ENCODE data around the gene UCN. TPM values are rescaled to one million over a fixed set of nuclear protein-coding genes. Genes with fewer than 3 reads are reported as not detected.
"Not testable (repeated sequence)": the region's sequence is repeated elsewhere in the genome, so short reads cannot be mapped to it uniquely, and the experiment has no call there.

Gene UCN
- polyA plus RNA-seq, 1 experiment = 0.17 TPM

GRCh38 chr2:27353762-27354596 lies 45.7 kb upstream of the UCN start:
- Histone ChIP-seq H3K36me3 (ENCODE audit: control insufficient read depth, insufficient read depth, low read length) (no peaks in the 10 kb centered on the region), H3K27me3 (ENCODE audit: control insufficient read depth, insufficient read depth, low read length) (no peaks in the 10 kb centered on the region), H3K4me3 (ENCODE audit: low read depth, low read length) (no peak overlapping the region)
- no peak for TF ChIP-seq CTCF (IDR thresholded peaks at IDR 0.05; ENCODE audit: insufficient read depth, low read depth, low read length)
- no peak for DNase-seq (ENCODE audit: low read depth)
- ChIA-PET CTCF (interaction anchor here (0.6 to 1.2 kb wide), 2 partner anchors 16 to 1214 kb away, joined by 4 read pairs; no protein-coding TSS in a partner anchor), POLR2A (interaction anchor here (0.5 to 0.7 kb wide), 2 partner anchors 74 to 304 kb away, joined by 3 to 4 read pairs; partner anchors contain the start of gene NRBP1)

GRCh38 chr2:27353386-27353761 lies 45.1 kb upstream of the UCN start:
- POLR2A ChIA-PET; DNase-seq (ENCODE audit: low read depth); H3K36me3 ChIP-seq (ENCODE audit: control insufficient read depth, insufficient read depth, low read length); H3K27me3 ChIP-seq (ENCODE audit: control insufficient read depth, insufficient read depth, low read length); H3K4me3 ChIP-seq (ENCODE audit: low read depth, low read length): not testable (repeated sequence)
- CTCF ChIA-PET = interaction anchor here (1.2 kb wide), 1 partner anchor 16 kb away, joined by 4 read pairs; no protein-coding TSS in a partner anchor

GRCh38 chr2:27351802-27352598 lies 43.8 kb upstream of the UCN start:
- POLR2A ChIA-PET = no interaction called here
- no peak for DNase-seq (ENCODE audit: low read depth)

GRCh38 chr2:27350106-27350693 lies 42.0 kb upstream of the UCN start:
- no peak for DNase-seq (ENCODE audit: low read depth)
- ChIA-PET CTCF (interaction anchor here (1.1 kb wide), 1 partner anchor 13 kb away, joined by 3 read pairs; no protein-coding TSS in a partner anchor), POLR2A (no interaction called here)
- no peak overlapping the region for H3K4me3 ChIP-seq (ENCODE audit: low read depth, low read length)
- no peaks in the 10 kb centered on the region for H3K36me3 ChIP-seq (ENCODE audit: control insufficient read depth, insufficient read depth, low read length)
- no peak for TF ChIP-seq CTCF (IDR thresholded peaks at IDR 0.05; ENCODE audit: insufficient read depth, low read depth, low read length)
- H3K27me3 ChIP-seq (ENCODE audit: control insufficient read depth, insufficient read depth, low read length) = no peaks in the 10 kb centered on the region

More at GRCh38 chr2:27351802-27352598, 43.8 kb upstream of the UCN start:
- Histone ChIP-seq H3K27me3 (ENCODE audit: control insufficient read depth, insufficient read depth, low read length) (no peaks in the 10 kb centered on the region), H3K4me3 (ENCODE audit: low read depth, low read length) (no peak overlapping the region), H3K36me3 (ENCODE audit: control insufficient read depth, insufficient read depth, low read length) (no peaks in the 10 kb centered on the region)
- CTCF ChIA-PET = no interaction called here
- no peak for TF ChIP-seq CTCF (IDR thresholded peaks at IDR 0.05; ENCODE audit: insufficient read depth, low read depth, low read length)

GRCh38 chr2:27347641-27348040 lies 39.4 kb upstream of the UCN start:
- POLR2A ChIA-PET = no interaction called here
- no peak for TF ChIP-seq CTCF (IDR thresholded peaks at IDR 0.05; ENCODE audit: insufficient read depth, low read depth, low read length)
- Histone ChIP-seq H3K36me3 (ENCODE audit: control insufficient read depth, insufficient read depth, low read length) (no peaks in the 10 kb centered on the region; the same call in 1 of the 2 replicates), H3K4me3 (ENCODE audit: low read depth, low read length) (no peak overlapping the region), H3K27me3 (ENCODE audit: control insufficient read depth, insufficient read depth, low read length) (no peaks in the 10 kb centered on the region)
- no peak for DNase-seq (ENCODE audit: low read depth)
- CTCF ChIA-PET = no interaction called here

All from BJ (cell line).